IMR-90 (cell line): ENCODE data around the gene PSMA8. TPM values are rescaled to one million over a fixed set of nuclear protein-coding genes. Genes with fewer than 3 reads are reported as not detected.

Experiments
- ATAC-seq: fragments of 200-7000 bp; cut with Tn5 transposase; 2 replicates; pipeline ENCODE4 v1.9.1; 2020; ENCODE audit warnings: low read depth, mild to moderate bottlenecking, moderate library complexity
- Bru-seq: library from RNA; stranded (reverse); fragments of 400-500 nt; gene quantifications from one replicate; lab custom pipeline; 2021; lab: Mats Ljungman, UMichigan
- BruChase-seq, 2 experiments: library from RNA; stranded (reverse); fragments of 400-500 nt; gene quantifications; one replicate each; lab custom pipeline; 2021; lab: Mats Ljungman, UMichigan
- BruUV-seq: library from RNA; stranded (reverse); fragments of 400-500 nt; replicated peaks from 2 replicates; lab custom pipeline; 2021; lab: Mats Ljungman, UMichigan
- CTCF ChIA-PET: fragments of 300-600 bp; formaldehyde crosslinking; extraction: SDS; loops from one replicate; lab custom pipeline; 2021; ENCODE audit warnings: antibody characterized with exemption; lab: Yijun Ruan, JAX
- POLR2A ChIA-PET: fragments of 300-600 bp; sonication (Branson Sonifier 250); formaldehyde crosslinking; loops from one replicate; lab custom pipeline; 2022; ENCODE audit warnings: antibody characterized with exemption; ENCODE audit not compliant: unreplicated experiment; lab: Charles Lee
- DNase-seq: peaks from one replicate; pipeline ENCODE4 v3.0.0; 2013
- H2AFZ ChIP-seq: replicated peaks from 2 replicates; pipeline ENCODE3; 2013; ENCODE audit warnings: low read length, mild to moderate bottlenecking; ENCODE audit not compliant: poor library complexity
- H2AK5ac ChIP-seq: 2 replicates; pipeline ENCODE4 v1.6.1; 2013; ENCODE audit warnings: low read depth, low read length, inconsistent platforms
- H2AK9ac ChIP-seq: replicated peaks from 2 replicates; pipeline ENCODE3; 2013; ENCODE audit warnings: mild to moderate bottlenecking, low read depth, low read length, moderate library complexity; ENCODE audit not compliant: poor library complexity
- H2BK120ac ChIP-seq: 2 replicates; pipeline ENCODE4 v1.6.1; 2013; ENCODE audit warnings: low read depth, low read length, inconsistent platforms
- H2BK15ac ChIP-seq: 3 replicates; pipeline ENCODE4 v1.6.1; 2013; ENCODE audit warnings: low read depth, low read length, inconsistent platforms
- H2BK20ac ChIP-seq: 2 replicates; pipeline ENCODE4 v1.6.1; 2013; ENCODE audit warnings: low read depth, mild to moderate bottlenecking, inconsistent platforms, low read length, moderate library complexity
- H2BK5ac ChIP-seq: 2 replicates; pipeline ENCODE4 v1.6.1; 2013; ENCODE audit warnings: mild to moderate bottlenecking, low read depth, low read length, inconsistent platforms; ENCODE audit not compliant: poor library complexity, severe bottlenecking
- H3K14ac ChIP-seq: replicated peaks from 2 replicates; pipeline ENCODE4 v1.6.1; 2013; ENCODE audit warnings: low read depth, low read length, inconsistent platforms
- H3K18ac ChIP-seq: 2 replicates; pipeline ENCODE4 v1.6.1; 2013; ENCODE audit warnings: low read depth, low read length, control low read depth
- H3K23ac ChIP-seq: 2 replicates; pipeline ENCODE4 v1.6.1; 2013; ENCODE audit warnings: low read depth, low read length, inconsistent platforms
- H3K27ac ChIP-seq: 2 replicates; pipeline ENCODE4 v1.5.1; 2013; ENCODE audit warnings: mild to moderate bottlenecking, control low read depth, low read length; ENCODE audit not compliant: insufficient read depth
- H3K27me3 ChIP-seq: 2 replicates; pipeline ENCODE4 v1.6.1; 2013; ENCODE audit warnings: low read length; ENCODE audit not compliant: control insufficient read depth, insufficient read depth
- H3K36me3 ChIP-seq: 2 replicates; pipeline ENCODE4 v1.6.1; 2013; ENCODE audit warnings: low read length, mixed read lengths; ENCODE audit not compliant: control insufficient read depth, insufficient read depth
- H3K4ac ChIP-seq: 2 replicates; pipeline ENCODE4 v1.6.1; 2013; ENCODE audit warnings: low read depth, low read length, inconsistent platforms
- H3K4me1 ChIP-seq: 2 replicates; pipeline ENCODE4 v1.6.1; 2013; ENCODE audit warnings: low read length, mixed read lengths; ENCODE audit not compliant: control insufficient read depth, insufficient read depth
- H3K4me2 ChIP-seq: 2 replicates; pipeline ENCODE4 v1.6.1; 2013; ENCODE audit warnings: low read depth, mild to moderate bottlenecking, control low read depth, low read length, moderate library complexity
- H3K4me3 ChIP-seq: 2 replicates; pipeline ENCODE4 v1.5.1; 2013; ENCODE audit warnings: low read depth, mild to moderate bottlenecking, control low read depth, low read length, moderate library complexity; ENCODE audit not compliant: insufficient read depth
- H3K56ac ChIP-seq: 2 replicates; pipeline ENCODE4 v1.6.1; 2013; ENCODE audit warnings: low read length, inconsistent platforms; ENCODE audit not compliant: insufficient read depth; ENCODE audit errors: extremely low read depth
- H3K79me1 ChIP-seq, 2 experiments: 2 replicates each; pipeline ENCODE4 v1.6.1; 2013; ENCODE audit warnings: low read length in 2 of 2, inconsistent platforms in 1 of 2, low read depth in 1 of 2
- H3K9ac ChIP-seq: 2 replicates; pipeline ENCODE4 v1.6.1; 2013; ENCODE audit warnings: low read depth, low read length, control low read depth
- H3K9me1 ChIP-seq: 2 replicates; pipeline ENCODE4 v1.6.1; 2013; ENCODE audit warnings: low read length, inconsistent platforms; ENCODE audit not compliant: insufficient read depth
- H3K9me3 ChIP-seq: 2 replicates; pipeline ENCODE4 v1.6.1; 2013; ENCODE audit warnings: low read length; ENCODE audit not compliant: control insufficient read depth, insufficient read depth
- H4K20me1 ChIP-seq: 2 replicates; pipeline ENCODE4 v1.6.1; 2013; ENCODE audit warnings: low read length, inconsistent platforms; ENCODE audit not compliant: insufficient read depth
- H4K5ac ChIP-seq: 2 replicates; pipeline ENCODE4 v1.6.1; 2013; ENCODE audit warnings: mild to moderate bottlenecking, low read depth, low read length, control low read depth
- H4K8ac ChIP-seq, 2 experiments: 2 replicates each; pipeline ENCODE4 v1.6.1; 2013; ENCODE audit warnings: low read depth in 2 of 2, low read length in 2 of 2, control low read depth in 1 of 2, inconsistent platforms in 1 of 2
- H4K91ac ChIP-seq: 2 replicates; pipeline ENCODE4 v1.6.1; 2013; ENCODE audit warnings: low read depth, low read length, inconsistent platforms; ENCODE audit not compliant: insufficient read depth
- BHLHE40 ChIP-seq: fragments of 150-350 bp; IDR thresholded peaks from 2 replicates; pipeline ENCODE4 v1.6.1; 2016; ENCODE audit warnings: mild to moderate bottlenecking, low read depth, low read length
- CEBPB ChIP-seq: IDR thresholded peaks from 2 replicates; pipeline ENCODE4 v1.6.1; 2012; ENCODE audit warnings: low read depth, low read length, improper control_type of control experiment
- CHD1 ChIP-seq: IDR thresholded peaks from 2 replicates; pipeline ENCODE4 v1.6.1; 2012; ENCODE audit warnings: low read depth, low read length, improper control_type of control experiment
- FOS ChIP-seq: fragments of 150-350 bp; IDR thresholded peaks from 2 replicates; pipeline ENCODE4 v1.6.1; 2016; ENCODE audit warnings: low read depth, low read length
- MAFK ChIP-seq: IDR thresholded peaks from 2 replicates; pipeline ENCODE4 v1.6.1; 2012; ENCODE audit warnings: low read depth, low read length, improper control_type of control experiment
- MAZ ChIP-seq: IDR thresholded peaks from 2 replicates; pipeline ENCODE4 v1.6.1; 2012; ENCODE audit warnings: low read depth, mild to moderate bottlenecking, low read length, improper control_type of control experiment, moderate library complexity, borderline replicate concordance
- MXI1 ChIP-seq: IDR thresholded peaks from 2 replicates; pipeline ENCODE4 v1.6.1; 2012; ENCODE audit warnings: low read depth, mild to moderate bottlenecking, low read length, moderate library complexity, borderline replicate concordance
- POLR2A ChIP-seq: IDR thresholded peaks from 2 replicates; pipeline ENCODE4 v1.6.1; 2012; ENCODE audit warnings: mild to moderate bottlenecking, low read depth, low read length
- RAD21 ChIP-seq: IDR thresholded peaks from 2 replicates; pipeline ENCODE4 v1.6.1; 2012; ENCODE audit warnings: low read length, improper control_type of control experiment
- RFX5 ChIP-seq: IDR thresholded peaks from 2 replicates; pipeline ENCODE4 v1.8.0; 2012; ENCODE audit warnings: low read depth, mild to moderate bottlenecking, low read length, moderate library complexity
- SMC3 ChIP-seq: fragments of 150-350 bp; IDR thresholded peaks from 2 replicates; pipeline ENCODE4 v1.6.1; 2016; ENCODE audit warnings: low read depth, mild to moderate bottlenecking, antibody characterized with exemption, low read length, moderate library complexity
- WGBS, 2 experiments: methylation state at CpG; one replicate each; pipeline versions ENCODE4 v1.1.5 to v1.1.7; 2013; ENCODE audit warnings: missing lambda C conversion rate in 2 of 2; ENCODE audit not compliant: insufficient read length in 1 of 2; ENCODE audit errors: extremely low coverage in 2 of 2; 5-methylcytosine and 5-hydroxymethylcytosine counted together
- dilution Hi-C: fragments of 300-500 bp; cut with HindIII; formaldehyde crosslinking; loops from one replicate; pipeline ENCODE4 v1.14.3; 2018; ENCODE audit warnings: low sequenced_read_pairs; ENCODE audit not compliant: unreplicated experiment
- in situ Hi-C: fragments of 300-500 bp; cut with MboI; formaldehyde crosslinking; loops from 3 replicates; pipeline ENCODE4 v1.14.3; 2019; ENCODE audit warnings: low sequenced_read_pairs, inconsistent platforms, mixed read lengths
- intact Hi-C: fragments of 100-400 bp; cut with micrococcal nuclease; formaldehyde crosslinking; loops from 2 replicates; pipeline ENCODE4 v1.10.0; 2022
- long read RNA-seq: library from polyadenylated mRNA; unstranded; transcript quantifications from one replicate; pipeline ENCODE4 v2.0.0, GENCODE V29; 2021; ENCODE audit not compliant: unreplicated experiment
- polyA plus RNA-seq, 3 experiments: library from polyadenylated mRNA; depleted of rRNA; stranded (reverse); fragments of >200 nt; gene quantifications; 2 replicates each; pipeline ENCODE4 v1.2.3, GENCODE V29; 2012; ENCODE audit warnings: low replicate concordance in 1 of 3
- total RNA-seq: library from RNA; depleted of rRNA; stranded (reverse); fragments of >200 nt; gene quantifications from 2 replicates; pipeline ENCODE4 v1.2.3, GENCODE V29; 2012; rRNA removed
- TF ChIP-seq, protein P1 (sequence below): fragments of 150-350 bp; IDR thresholded peaks from 2 replicates; pipeline ENCODE4 v1.6.1; 2017; ENCODE audit warnings: mild to moderate bottlenecking, antibody characterized with exemption, low read length, low read depth
- TF ChIP-seq, protein P2 (sequence below): fragments of 150-350 bp; IDR thresholded peaks from 2 replicates; pipeline ENCODE4 v1.6.1; 2016; ENCODE audit warnings: low read depth, mild to moderate bottlenecking, low read length, moderate library complexity, borderline replicate concordance

Gene PSMA8
- total RNA-seq, result not detected in 2 replicates
- not detected in 2 replicates for polyA plus RNA-seq (2012; rRNA removed)
- polyA plus RNA-seq (2012; cell fraction: cytosol; rRNA removed), result not detected in 2 replicates
- not detected in 2 replicates for polyA plus RNA-seq (2012; cell fraction: nucleus; rRNA removed; ENCODE audit: low replicate concordance)
- not detected for Bru-seq, nascent RNA
- BruChase-seq, experiment 1, labeled RNA remaining after a 6-hour chase, result percentile 3 among the genes with signal in this experiment
- BruChase-seq, experiment 2, labeled RNA remaining after a 2-hour chase, result percentile 2 among the genes with signal in this experiment
- long read RNA-seq, result 0 reads

DNA sequence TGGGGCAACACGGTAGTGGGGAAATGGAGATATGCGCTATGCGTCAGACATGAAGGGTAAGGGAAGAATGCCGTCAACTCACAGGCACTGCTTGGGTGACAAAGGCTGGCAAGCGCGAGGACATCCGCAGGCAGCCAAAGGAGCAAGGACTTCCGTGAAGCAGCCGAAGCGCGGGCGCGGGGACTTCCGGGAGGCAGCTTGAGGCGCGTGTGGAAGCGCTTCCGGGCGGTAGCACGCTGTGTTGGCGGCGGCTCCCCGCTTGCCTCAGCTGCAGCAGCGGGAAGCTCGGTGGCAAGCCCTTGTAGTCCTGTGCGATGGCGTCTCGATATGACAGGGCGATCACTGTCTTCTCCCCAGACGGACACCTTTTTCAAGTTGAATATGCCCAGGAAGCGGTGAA lies at the start of gene PSMA8:
PSMA8 (plus strand) TSS at position 218 of the 400 bp plus-strand sequence; CDS start at position 315, 97 bp downstream.
- Histone ChIP-seq H3K36me3 (no peaks in the 10 kb centered on the region), H3K79me1 (no peaks in the 10 kb centered on the region), H2BK5ac (no peak within 1 kb of the TSS), H3K9me3 (no peaks in the 10 kb centered on the region), H2AK9ac (no peak within 1 kb of the TSS), H2AFZ (peak within 1 kb of the TSS; percentile 67), H3K9me1 (no peaks in the 10 kb centered on the region), H3K18ac (no peak within 1 kb of the TSS), H3K4me1 (no peaks in the 10 kb centered on the region), H3K4ac (no peak within 1 kb of the TSS), H2BK120ac (no peak within 1 kb of the TSS), H4K91ac (no peak within 1 kb of the TSS), H4K20me1 (no peaks in the 10 kb centered on the region), H3K23ac (no peak within 1 kb of the TSS), H3K4me2 (no peak within 1 kb of the TSS), H2AK5ac (no peak within 1 kb of the TSS), H4K5ac (no peak within 1 kb of the TSS), H3K9ac (no peak within 1 kb of the TSS), H3K27me3 (no peaks in the 10 kb centered on the region; the same call in 1 of the 2 replicates), H3K27ac (no peak within 1 kb of the TSS), H4K8ac (no peak within 1 kb of the TSS), H2BK15ac (no peak within 1 kb of the TSS), H3K56ac (no peak within 1 kb of the TSS), H3K4me3 (no peak within 1 kb of the TSS), H2BK20ac (no peak within 1 kb of the TSS), H3K14ac (no peak within 1 kb of the TSS)
- ChIA-PET POLR2A (no interaction called here), CTCF (interaction anchor here (0.6 to 1.1 kb wide), 2 partner anchors 11 to 15 kb away, joined by 3 read pairs; no protein-coding TSS in a partner anchor)
- no peak for ATAC-seq
- DNase-seq, result no peak
- no peak for TF ChIP-seq RAD21
- TF ChIP-seq CHD1, result no peak
- TF ChIP-seq, protein P1, sequence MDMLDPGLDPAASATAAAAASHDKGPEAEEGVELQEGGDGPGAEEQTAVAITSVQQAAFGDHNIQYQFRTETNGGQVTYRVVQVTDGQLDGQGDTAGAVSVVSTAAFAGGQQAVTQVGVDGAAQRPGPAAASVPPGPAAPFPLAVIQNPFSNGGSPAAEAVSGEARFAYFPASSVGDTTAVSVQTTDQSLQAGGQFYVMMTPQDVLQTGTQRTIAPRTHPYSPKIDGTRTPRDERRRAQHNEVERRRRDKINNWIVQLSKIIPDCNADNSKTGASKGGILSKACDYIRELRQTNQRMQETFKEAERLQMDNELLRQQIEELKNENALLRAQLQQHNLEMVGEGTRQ, result no peak
- TF ChIP-seq CEBPB, result no peak
- TF ChIP-seq POLR2A, result no peak
- no peak for TF ChIP-seq MAZ
- no peak for TF ChIP-seq BHLHE40
- TF ChIP-seq MAFK, result no peak
- TF ChIP-seq FOS, result no peak
- no peak for TF ChIP-seq MXI1
- no peak for TF ChIP-seq RFX5
- TF ChIP-seq, protein P2, sequence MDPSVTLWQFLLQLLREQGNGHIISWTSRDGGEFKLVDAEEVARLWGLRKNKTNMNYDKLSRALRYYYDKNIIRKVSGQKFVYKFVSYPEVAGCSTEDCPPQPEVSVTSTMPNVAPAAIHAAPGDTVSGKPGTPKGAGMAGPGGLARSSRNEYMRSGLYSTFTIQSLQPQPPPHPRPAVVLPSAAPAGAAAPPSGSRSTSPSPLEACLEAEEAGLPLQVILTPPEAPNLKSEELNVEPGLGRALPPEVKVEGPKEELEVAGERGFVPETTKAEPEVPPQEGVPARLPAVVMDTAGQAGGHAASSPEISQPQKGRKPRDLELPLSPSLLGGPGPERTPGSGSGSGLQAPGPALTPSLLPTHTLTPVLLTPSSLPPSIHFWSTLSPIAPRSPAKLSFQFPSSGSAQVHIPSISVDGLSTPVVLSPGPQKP, result no peak
- TF ChIP-seq SMC3, result no peak
- in situ Hi-C loops, result no loop called here
- dilution Hi-C loops, result no loop called here
- BruUV-seq, result no TSS peak
- 62% methylated on average over 28 of the region's 31 CpGs; no CpG with 5 or more reads in 1 of the 2 experiments for WGBS, 2 experiments
- intact Hi-C loops, result no loop called here
